ENCODE measurements around the gene NEK10.

DNA sequence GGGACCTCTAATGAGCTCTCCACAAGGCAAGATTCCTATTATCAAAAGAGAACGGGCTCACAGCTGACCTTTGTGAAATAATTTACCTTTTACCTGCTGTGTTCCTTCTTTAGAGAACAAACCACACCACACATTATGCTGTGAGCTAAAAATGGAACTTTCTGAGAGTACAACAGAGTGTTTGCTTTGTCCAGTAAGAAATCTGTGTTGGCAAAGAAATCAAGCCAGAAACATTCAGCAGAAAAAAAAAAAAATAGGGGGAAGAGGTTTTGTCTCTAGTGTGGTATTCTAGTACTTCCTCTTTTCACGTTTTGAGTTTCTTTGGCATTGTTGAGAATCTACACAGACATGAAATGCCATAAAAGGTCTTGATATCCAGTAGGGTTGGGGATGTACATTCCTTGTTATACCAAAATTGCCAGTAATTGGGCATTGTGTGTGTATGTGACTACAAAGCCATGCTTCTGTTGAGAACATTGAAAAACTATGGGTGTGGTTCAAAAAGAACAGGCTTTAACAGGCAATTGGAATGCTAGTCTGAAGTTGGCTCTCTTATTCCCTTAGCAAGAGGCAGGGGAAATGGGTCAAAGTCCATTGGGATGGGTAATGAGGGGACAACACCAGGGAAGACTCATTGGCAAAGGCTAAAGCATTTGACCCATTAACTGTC lies 273.5 kb downstream of the NEK10 start:
- TF ChIP-seq POLR2AphosphoS5 (IDR thresholded peaks at IDR 0.05; ENCODE audit: borderline replicate concordance, low read depth, low read length) (no peak), EZH2 (IDR thresholded peaks at IDR 0.05) (no peak)

Measured in SK-N-MC (cell line).